ENCODE data around the gene NPHS1. TPM values are rescaled to one million over a fixed set of nuclear protein-coding genes. Genes with fewer than 3 reads are reported as not detected.

NPHS1 gene
- total RNA-seq, 3 donors from 2014 or later (not counting 1 experiment from before 2014, with no cell fraction given) = 0.93 TPM; not detected in 2

GRCh38 chr19:35818445-35818844, 33.9 kb downstream of the NPHS1 start:
- no peak for TF ChIP-seq CTCF (IDR thresholded peaks at IDR 0.05)
- H3K4me3 Mint-ChIP-seq = no peak overlapping the region
- Histone ChIP-seq H3K27ac (ENCODE audit: low read length) (no peak overlapping the region), H3K4me3 (ENCODE audit: low read length) (no peak overlapping the region), H3K27me3 (ENCODE audit: control insufficient read depth, insufficient read depth, low read length) (no peaks in the 10 kb centered on the region), H3K36me3 (ENCODE audit: control insufficient read depth, insufficient read depth, low read length) (no peaks in the 10 kb centered on the region), H3K9me3 (ENCODE audit: control insufficient read depth, insufficient read depth, low read length) (no peaks in the 10 kb centered on the region), H3K4me1 (ENCODE audit: control insufficient read depth, insufficient read depth, low read length) (no peaks in the 10 kb centered on the region)
- no peak overlapping the region for H3K27ac Mint-ChIP-seq
- no peaks in the 10 kb centered on the region for H3K36me3 Mint-ChIP-seq
- H3K27me3 Mint-ChIP-seq (ENCODE audit: low read depth in 2 of 2) = peaks cover 0 to 11% of the 10 kb centered on the region in 2 donors
- no peak for ATAC-seq
- intact Hi-C loops (cut with micrococcal nuclease) = no loop called here
- 65% methylated on average over 3 of the region's 3 CpGs for WGBS (ENCODE audit: insufficient coverage)
- no peaks in the 10 kb centered on the region for H3K4me1 Mint-ChIP-seq
- no peaks in the 10 kb centered on the region for H3K9me3 Mint-ChIP-seq
- DNase-seq = no peak

- Histone ChIP-seq H3K4me3 (ENCODE audit: low read length) (no peak overlapping the region), H3K4me1 (ENCODE audit: control insufficient read depth, insufficient read depth, low read length) (no peaks in the 10 kb centered on the region), H3K9me3 (ENCODE audit: control insufficient read depth, insufficient read depth, low read length) (no peaks in the 10 kb centered on the region), H3K27me3 (ENCODE audit: control insufficient read depth, insufficient read depth, low read length) (no peaks in the 10 kb centered on the region), H3K36me3 (ENCODE audit: control insufficient read depth, insufficient read depth, low read length) (no peaks in the 10 kb centered on the region), H3K27ac (ENCODE audit: low read length) (no peak overlapping the region)
- H3K4me3 Mint-ChIP-seq = no peak overlapping the region
- H3K4me1 Mint-ChIP-seq = no peaks in the 10 kb centered on the region
- intact Hi-C loops (cut with micrococcal nuclease) = no loop called here
- ATAC-seq (no peak), DNase-seq (no peak)
- no peak overlapping the region for H3K27ac Mint-ChIP-seq
- WGBS (ENCODE audit: insufficient coverage) = 90% methylated on average over 9 of the region's 9 CpGs
- no peaks in the 10 kb centered on the region for H3K9me3 Mint-ChIP-seq
- peaks cover 0 to 13% of the 10 kb centered on the region in 2 donors for H3K27me3 Mint-ChIP-seq (ENCODE audit: low read depth in 2 of 2)
- no peaks in the 10 kb centered on the region for H3K36me3 Mint-ChIP-seq
- TF ChIP-seq CTCF (IDR thresholded peaks at IDR 0.05) = no peak
These were observed 35.5 kb downstream of the NPHS1 start for GRCh38 chr19:35816846-35817245.

- Mint-ChIP-seq H3K27ac (no peak overlapping the region), H3K9me3 (no peaks in the 10 kb centered on the region), H3K36me3 (no peaks in the 10 kb centered on the region), H3K4me1 (no peaks in the 10 kb centered on the region), H3K27me3 (ENCODE audit: low read depth in 2 of 2) (peaks cover 0 to 13% of the 10 kb centered on the region in 2 donors), H3K4me3 (no peak overlapping the region)
- Histone ChIP-seq H3K27me3 (ENCODE audit: control insufficient read depth, insufficient read depth, low read length) (no peaks in the 10 kb centered on the region), H3K4me1 (ENCODE audit: control insufficient read depth, insufficient read depth, low read length) (no peaks in the 10 kb centered on the region), H3K9me3 (ENCODE audit: control insufficient read depth, insufficient read depth, low read length) (no peaks in the 10 kb centered on the region), H3K4me3 (ENCODE audit: low read length) (no peak overlapping the region), H3K36me3 (ENCODE audit: control insufficient read depth, insufficient read depth, low read length) (no peaks in the 10 kb centered on the region), H3K27ac (ENCODE audit: low read length) (no peak overlapping the region)
- intact Hi-C loops (cut with micrococcal nuclease) = no loop called here
- no peak for TF ChIP-seq CTCF (IDR thresholded peaks at IDR 0.05)
- WGBS (ENCODE audit: insufficient coverage) = 54% methylated on average over 6 of the region's 6 CpGs
- ATAC-seq (no peak), DNase-seq (no peak)
These were observed 36.0 kb downstream of the NPHS1 start for GRCh38 chr19:35816262-35816661.
